Left lung (tissue), 10 donors: ENCODE measurements around the gene IDH3G. TPM values are rescaled to one million over a fixed set of nuclear protein-coding genes. Genes with fewer than 3 reads are reported as not detected.

ENCODE experiments used
- ATAC-seq: fragments of 200-7000 bp; cut with Tn5 transposase; one replicate; pipeline ENCODE4 v1.9.1; 2020; ENCODE audit warnings: moderate library complexity
- DNase-seq, 4 donors: peaks; one replicate each; pipeline ENCODE4 v3.0.0-alpha.2; 2013 to 2020
- H3K27ac ChIP-seq, 2 donors: fragments of 200-600 bp; sonication (generic) in 1 of 2; one replicate each; pipeline versions ENCODE4 v1.5.0 to v1.8.0; 2020 to 2021
- H3K27me3 ChIP-seq, 2 donors: fragments of 200-600 bp; sonication (generic) in 1 of 2; one replicate each; pipeline versions ENCODE4 v1.5.0 to v1.8.0; 2020 to 2021
- H3K36me3 ChIP-seq, 2 donors: fragments of 200-600 bp; sonication (generic) in 1 of 2; one replicate each; pipeline versions ENCODE4 v1.5.0 to v1.8.0; 2020 to 2021
- H3K4me1 ChIP-seq, 2 donors: fragments of 200-600 bp; one replicate each; pipeline ENCODE4 v1.8.0; 2021
- H3K4me3 ChIP-seq, 2 donors: fragments of 200-600 bp; sonication (generic) in 1 of 2; one replicate each; pipeline versions ENCODE4 v1.5.0 to v1.8.0; 2020 to 2021; ENCODE audit warnings: mild to moderate bottlenecking in 1 of 2
- H3K9me3 ChIP-seq, 2 donors: fragments of 200-600 bp; sonication (generic) in 1 of 2; one replicate each; pipeline versions ENCODE4 v1.5.0 to v1.8.0; 2020 to 2021
- intact Hi-C, 2 donors: fragments of 100-400 bp; cut with DNase I; formaldehyde crosslinking; loops; one replicate each; pipeline versions ENCODE4 v1.11.2 to v1.14.2; 2022
- polyA plus RNA-seq, 6 donors: library from polyadenylated mRNA; unstranded; fragments of 120-200 nt; gene quantifications; one replicate each; pipeline ENCODE4 v1.2.1, GENCODE V29; 2013; ENCODE audit not compliant: insufficient read length in 6 of 6
- total RNA-seq, 2 donors: library from RNA; stranded (reverse); fragmentation: NEBNext Ultra II Directional; extraction: Animal tissue kit (Norgen Biotek cat#: 25700); gene quantifications; one replicate each; pipeline ENCODE4 v1.2.1, GENCODE V29; 2021
- TF ChIP-seq, protein P1 (sequence below), 2 donors: fragments of 200-600 bp; sonication (generic) in 1 of 2; IDR thresholded peaks; one replicate each; pipeline versions ENCODE4 v1.5.0 to v1.8.0; 2021; ENCODE audit warnings: antibody characterized with exemption in 2 of 2
- donor health status: DM: no; HTN: yes; CAD: no.
- donor health status: DM: no; HTN: no; CAD: no.

IDH3G gene
- total and polyA plus RNA-seq, 8 donors = 42.4 to 72.3 (median 55.0) TPM

DNA sequence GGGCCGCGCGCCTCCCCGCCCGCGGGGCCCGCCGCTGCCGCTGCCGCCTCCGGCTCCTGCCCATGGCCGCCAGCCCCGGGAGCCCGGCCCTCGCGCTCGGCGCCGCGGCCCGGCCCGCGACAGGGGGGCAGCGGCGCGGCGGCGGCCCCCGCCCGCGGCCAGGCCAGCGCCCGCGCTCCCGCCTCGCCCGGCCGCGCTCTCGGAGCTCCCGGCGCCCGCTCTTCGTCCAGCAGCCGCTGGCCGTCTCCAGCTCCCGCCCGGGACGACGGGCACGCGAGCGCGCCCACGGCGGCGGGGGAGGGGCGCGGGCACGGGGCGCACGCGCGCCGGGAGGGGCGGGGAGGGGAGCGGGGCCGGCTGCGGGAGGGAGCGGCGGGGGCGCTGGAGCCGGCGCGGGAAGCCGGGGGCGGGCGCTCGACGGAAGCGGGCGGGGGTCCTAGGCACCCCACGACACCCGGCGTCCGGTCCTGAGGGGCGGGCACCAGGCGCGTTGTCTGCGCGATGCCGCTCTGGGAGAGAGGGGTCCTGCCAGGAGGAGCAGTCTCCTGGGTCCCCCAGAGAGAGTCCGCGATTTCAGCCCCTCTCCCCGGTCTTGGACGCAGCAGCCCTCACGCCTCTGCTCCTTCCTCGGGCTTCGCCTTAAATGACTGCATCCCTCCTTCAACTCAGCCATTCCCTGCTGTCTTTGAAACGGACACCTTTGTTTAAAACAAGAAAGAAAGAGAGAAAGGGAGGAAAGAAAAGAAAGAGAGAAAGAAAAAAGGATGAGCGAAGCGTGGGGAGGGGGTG lies 36.7 kb upstream of the IDH3G start:
- ATAC-seq = no peak
- no peaks in the 10 kb centered on the region for H3K9me3 ChIP-seq
- intact Hi-C loops = loop anchor here in 1 of 2 donors (10.0 kb wide), 1 partner anchor 64 kb away; no protein-coding TSS in a partner anchor
- peaks cover 7 to 8% of the 10 kb centered on the region in 2 donors for H3K4me1 ChIP-seq
- TF ChIP-seq, protein P1, sequence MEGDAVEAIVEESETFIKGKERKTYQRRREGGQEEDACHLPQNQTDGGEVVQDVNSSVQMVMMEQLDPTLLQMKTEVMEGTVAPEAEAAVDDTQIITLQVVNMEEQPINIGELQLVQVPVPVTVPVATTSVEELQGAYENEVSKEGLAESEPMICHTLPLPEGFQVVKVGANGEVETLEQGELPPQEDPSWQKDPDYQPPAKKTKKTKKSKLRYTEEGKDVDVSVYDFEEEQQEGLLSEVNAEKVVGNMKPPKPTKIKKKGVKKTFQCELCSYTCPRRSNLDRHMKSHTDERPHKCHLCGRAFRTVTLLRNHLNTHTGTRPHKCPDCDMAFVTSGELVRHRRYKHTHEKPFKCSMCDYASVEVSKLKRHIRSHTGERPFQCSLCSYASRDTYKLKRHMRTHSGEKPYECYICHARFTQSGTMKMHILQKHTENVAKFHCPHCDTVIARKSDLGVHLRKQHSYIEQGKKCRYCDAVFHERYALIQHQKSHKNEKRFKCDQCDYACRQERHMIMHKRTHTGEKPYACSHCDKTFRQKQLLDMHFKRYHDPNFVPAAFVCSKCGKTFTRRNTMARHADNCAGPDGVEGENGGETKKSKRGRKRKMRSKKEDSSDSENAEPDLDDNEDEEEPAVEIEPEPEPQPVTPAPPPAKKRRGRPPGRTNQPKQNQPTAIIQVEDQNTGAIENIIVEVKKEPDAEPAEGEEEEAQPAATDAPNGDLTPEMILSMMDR (IDR thresholded peaks at IDR 0.05) = no peak
- no peaks in the 10 kb centered on the region for H3K36me3 ChIP-seq
- no peak overlapping the region for H3K27ac ChIP-seq
- H3K27me3 ChIP-seq = peaks cover 37 to 62% of the 10 kb centered on the region in 2 donors
- H3K4me3 ChIP-seq = no peak overlapping the region
- no peak for DNase-seq

- TF ChIP-seq, protein P1 (IDR thresholded peaks at IDR 0.05) = no peak
- H3K4me3 ChIP-seq = peak within 1 kb of the TSS in 1 of 2 donors; percentile 26
- H3K4me1 ChIP-seq = peaks cover 7 to 8% of the 10 kb centered on the region in 2 donors
- peaks cover 37 to 70% of the 10 kb centered on the region in 2 donors for H3K27me3 ChIP-seq
- no peaks in the 10 kb centered on the region for H3K36me3 ChIP-seq
- no peaks in the 10 kb centered on the region for H3K9me3 ChIP-seq
- DNase-seq = no peak
- H3K27ac ChIP-seq = no peak within 1 kb of the TSS
- ATAC-seq = no peak
- intact Hi-C loops = loop anchor here in 1 of 2 donors (10.0 kb wide), 1 partner anchor 65 kb away; no protein-coding TSS in a partner anchor
Measured at GRCh38 chrX:153829799-153830639, 35.8 kb upstream of the IDH3G start, which contains the start of gene PDZD4. Gene PDZD4, minus strand, starts transcription at chrX:153830544. Its CDS starts 246 bp downstream, at chrX:153830298.

DNA sequence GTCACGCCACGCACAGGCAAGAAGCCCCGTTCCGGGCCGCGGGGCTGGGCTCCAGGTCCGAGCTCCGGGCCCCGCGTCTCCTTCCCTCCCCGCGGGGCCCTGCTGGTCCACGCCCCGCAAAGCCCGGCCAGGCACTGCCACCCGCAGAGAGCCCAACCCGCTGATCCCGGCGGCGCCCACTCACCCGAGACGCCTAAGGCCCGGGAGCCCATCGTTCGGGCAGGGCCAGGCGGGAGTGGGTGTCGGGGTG lies 35.3 kb upstream of the IDH3G start:
- Histone ChIP-seq H3K27ac (no peak overlapping the region), H3K4me3 (peak overlapping the region in 1 of 2 donors; percentile 26), H3K4me1 (peaks cover 7 to 8% of the 10 kb centered on the region in 2 donors), H3K9me3 (no peaks in the 10 kb centered on the region), H3K36me3 (no peaks in the 10 kb centered on the region), H3K27me3 (peaks cover 37 to 74% of the 10 kb centered on the region in 2 donors)
- intact Hi-C loops = no loop called here
- DNase-seq = no peak
- TF ChIP-seq, protein P1 (IDR thresholded peaks at IDR 0.05) = no peak
- peak; percentile 11 for ATAC-seq

- ATAC-seq = no peak
- H3K9me3 ChIP-seq = no peaks in the 10 kb centered on the region
- no peak overlapping the region for H3K27ac ChIP-seq
- H3K27me3 ChIP-seq = peaks cover 37 to 78% of the 10 kb centered on the region in 2 donors
- TF ChIP-seq, protein P1 (IDR thresholded peaks at IDR 0.05) = no peak
- H3K36me3 ChIP-seq = no peaks in the 10 kb centered on the region
- no peak for DNase-seq
- intact Hi-C loops = no loop called here
- H3K4me1 ChIP-seq = peaks cover 7 to 8% of the 10 kb centered on the region in 2 donors
- peak overlapping the region in 1 of 2 donors; percentile 26 for H3K4me3 ChIP-seq
Measured at GRCh38 chrX:153828723-153829548, 34.8 kb upstream of the IDH3G start.
